Smooth muscle cell of the brain vasculature (primary cell): ENCODE measurements around the gene EML1.

ENCODE experiments used
- DNase-seq: peaks from one replicate; pipeline ENCODE4 v3.0.0-alpha.2; 2012; ENCODE audit warnings: low read depth, low spot score

The EML1 gene

DNA sequence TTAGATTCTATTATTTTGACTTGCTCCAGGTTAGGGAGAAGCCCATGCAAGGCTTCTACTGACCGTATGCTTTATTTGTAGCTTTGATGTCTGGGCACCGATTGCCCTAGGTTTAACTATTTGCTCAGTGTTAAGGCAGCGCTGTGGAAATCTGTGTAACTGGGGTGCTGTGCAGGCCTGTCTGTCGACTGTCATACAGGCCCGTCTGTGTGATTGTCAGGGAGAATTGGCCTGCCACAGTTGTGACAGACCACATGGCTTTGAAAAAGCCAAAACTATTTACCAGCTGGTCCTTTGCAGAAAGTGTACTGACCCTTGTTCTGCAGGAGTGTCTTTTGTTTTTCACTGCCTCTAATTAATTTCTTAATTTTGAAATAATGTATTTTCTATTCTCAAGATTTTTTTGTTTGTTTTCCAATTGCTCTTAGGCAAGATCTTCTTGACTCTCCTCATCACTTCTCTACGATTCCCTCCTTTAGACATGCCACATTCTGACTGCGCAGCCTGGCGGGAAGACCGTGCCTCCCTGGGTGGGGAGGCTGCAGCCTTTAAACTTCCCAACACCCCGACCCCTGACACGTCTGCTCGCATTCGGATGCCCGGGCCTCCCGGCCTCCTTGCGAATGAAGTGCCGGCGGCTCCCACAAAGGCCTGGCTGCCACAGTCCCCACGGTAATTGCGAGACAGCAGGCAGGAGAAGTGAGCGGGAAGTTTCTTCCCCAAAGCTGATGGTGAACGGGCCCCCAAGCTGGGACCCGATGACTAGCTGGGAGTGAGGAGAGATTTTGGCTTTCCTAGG lies 173.0 kb downstream of the EML1 start:
- no peak for DNase-seq

DNA sequence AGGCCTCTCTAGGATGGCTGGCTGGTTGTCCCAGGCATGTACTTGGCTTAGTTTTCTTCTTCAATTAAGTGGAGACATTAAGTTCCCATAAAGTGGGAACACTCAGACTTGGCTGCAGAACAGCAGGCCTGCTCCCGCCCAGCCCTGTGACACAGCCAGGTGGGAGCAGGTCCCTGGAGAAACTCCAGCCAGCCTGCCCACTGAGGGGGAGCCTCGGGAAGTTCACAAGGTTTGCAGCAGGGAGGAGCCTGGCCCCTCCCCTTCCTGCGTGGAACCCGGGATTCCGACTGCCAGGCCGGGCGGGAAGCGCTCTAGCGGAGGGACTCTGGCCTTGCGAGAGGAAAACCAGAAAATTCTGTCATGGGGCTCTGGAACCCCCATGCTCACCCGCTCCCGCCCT lies 173.7 kb downstream of the EML1 start:
- DNase-seq, result no peak

DNA sequence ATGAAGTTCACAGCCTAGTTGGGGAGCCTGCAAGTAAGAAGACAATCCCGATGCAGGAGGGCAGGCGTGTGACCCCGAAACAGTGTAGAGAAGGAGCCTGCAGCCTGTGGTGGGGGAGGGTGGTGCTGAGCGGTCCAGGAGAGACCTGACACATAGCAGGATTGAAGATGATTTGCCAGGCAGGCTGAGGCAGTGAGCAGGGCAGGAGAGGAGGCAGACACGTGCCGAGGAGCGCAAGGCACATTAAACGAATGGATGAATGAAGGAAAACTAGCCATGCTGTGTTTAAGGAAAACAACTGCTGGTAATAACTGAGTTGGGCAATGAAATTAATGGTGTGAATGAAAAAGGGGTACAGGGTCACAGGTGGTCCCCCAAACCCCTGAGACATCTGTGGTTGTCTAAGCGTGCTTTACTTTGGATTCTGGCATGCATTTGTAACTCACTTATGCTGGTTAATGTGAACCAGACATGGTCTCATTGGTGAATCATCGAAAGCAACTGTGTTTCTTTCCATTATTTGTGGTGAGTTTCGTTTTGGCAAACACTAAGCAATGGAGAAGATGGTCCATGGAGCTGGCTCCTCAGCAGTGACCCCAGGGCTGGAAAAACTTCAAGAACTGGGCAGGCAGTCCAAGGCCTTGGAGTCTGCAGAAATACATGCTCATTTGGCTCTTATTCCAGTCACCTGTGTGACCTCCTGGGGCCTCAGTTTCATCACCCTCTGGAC lies 175.1 kb downstream of the EML1 start:
- DNase-seq, result peak; percentile 29

DNA sequence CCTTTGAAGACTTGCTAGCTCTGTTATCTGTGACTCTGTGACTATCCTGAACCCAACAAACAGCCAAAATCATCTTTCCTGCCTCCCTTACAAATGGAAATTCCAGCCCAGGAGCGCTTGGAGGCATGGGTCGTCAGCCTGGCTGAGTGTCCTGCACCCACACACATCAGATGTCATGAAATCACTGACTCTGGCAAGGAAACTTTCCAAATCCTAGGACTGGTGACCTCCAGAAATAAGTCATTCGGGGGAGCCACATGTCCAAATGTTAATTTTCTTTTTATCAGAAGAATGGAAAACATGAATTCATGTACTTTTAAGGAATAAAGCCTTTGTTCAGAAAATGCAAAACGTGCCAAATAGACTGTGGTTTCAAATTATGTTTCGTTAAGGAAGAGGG lies 175.7 kb downstream of the EML1 start:
- DNase-seq, result no peak

DNA sequence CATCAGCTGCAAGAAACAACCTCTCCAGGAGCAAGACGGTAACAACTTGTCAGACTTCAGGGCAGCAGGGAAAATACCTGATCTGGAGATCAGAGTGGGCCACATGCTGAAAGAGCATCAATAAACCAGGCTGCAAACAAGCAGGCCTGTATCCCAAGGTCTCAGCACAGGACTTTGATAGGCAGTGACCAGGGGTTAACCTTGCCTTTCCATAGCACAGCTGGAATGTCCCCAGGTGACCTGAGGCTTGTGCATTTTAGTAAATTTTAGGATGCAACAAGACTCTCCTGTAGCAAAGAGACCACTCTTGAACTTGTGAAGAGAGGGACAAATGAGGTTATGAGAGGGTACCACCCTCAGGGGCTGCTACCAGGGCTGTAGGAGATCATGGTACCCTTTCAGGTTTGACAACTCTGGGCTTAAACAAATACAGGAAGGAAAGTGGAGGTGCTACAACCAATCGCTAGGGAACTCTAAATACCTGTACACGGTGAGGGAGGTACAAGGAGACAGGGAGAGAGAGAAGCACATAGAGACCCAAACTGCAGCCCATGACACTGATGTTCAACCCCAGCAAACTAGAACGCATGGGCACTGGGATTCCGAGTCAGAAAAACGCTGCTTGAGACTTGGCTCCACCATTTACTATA lies 176.6 kb downstream of the EML1 start:
- no peak for DNase-seq

DNA sequence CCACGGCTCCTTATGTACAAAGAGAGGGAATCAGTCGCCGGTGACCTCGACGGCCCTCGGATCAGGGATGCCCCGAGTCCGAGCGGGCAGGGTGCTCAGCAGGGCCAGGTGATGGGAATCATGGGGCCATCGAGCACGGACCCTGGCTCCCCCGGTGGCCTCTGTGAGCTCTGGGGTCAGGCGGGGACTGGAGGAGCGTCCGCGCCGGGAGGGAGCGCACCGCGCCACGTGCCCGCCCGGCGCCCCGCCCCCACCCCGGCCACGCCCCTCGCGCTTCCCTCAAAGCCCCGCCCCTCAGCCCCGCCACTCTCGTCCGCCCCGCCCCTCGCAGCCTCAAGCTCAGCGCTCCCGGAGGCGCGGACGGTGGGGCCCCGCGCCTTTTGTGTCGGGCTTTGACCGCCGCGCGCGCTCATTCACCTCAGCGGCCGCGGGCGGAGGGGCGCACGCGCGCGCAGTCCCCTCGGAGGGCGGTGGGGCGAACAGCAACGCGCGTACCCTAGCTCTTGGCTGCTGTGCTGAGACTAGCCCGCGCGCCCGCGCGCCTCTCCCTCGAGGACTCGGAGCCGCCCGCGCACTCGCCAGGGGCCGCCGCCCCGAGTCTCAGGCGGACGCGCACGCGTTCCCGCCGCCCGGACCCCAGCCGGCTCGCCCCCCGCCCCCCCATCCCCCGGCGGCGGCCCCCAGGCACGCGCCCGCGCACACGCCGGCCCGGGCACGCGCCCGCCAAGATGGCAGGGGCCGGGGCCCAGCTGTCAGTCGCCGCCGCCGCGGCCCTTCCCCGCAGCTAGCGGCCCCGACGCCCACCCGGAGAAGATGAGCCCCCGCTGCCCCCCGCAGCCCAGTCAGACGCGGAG lies 178.1 kb downstream of the EML1 start:
- peak; percentile 39 for DNase-seq

DNA sequence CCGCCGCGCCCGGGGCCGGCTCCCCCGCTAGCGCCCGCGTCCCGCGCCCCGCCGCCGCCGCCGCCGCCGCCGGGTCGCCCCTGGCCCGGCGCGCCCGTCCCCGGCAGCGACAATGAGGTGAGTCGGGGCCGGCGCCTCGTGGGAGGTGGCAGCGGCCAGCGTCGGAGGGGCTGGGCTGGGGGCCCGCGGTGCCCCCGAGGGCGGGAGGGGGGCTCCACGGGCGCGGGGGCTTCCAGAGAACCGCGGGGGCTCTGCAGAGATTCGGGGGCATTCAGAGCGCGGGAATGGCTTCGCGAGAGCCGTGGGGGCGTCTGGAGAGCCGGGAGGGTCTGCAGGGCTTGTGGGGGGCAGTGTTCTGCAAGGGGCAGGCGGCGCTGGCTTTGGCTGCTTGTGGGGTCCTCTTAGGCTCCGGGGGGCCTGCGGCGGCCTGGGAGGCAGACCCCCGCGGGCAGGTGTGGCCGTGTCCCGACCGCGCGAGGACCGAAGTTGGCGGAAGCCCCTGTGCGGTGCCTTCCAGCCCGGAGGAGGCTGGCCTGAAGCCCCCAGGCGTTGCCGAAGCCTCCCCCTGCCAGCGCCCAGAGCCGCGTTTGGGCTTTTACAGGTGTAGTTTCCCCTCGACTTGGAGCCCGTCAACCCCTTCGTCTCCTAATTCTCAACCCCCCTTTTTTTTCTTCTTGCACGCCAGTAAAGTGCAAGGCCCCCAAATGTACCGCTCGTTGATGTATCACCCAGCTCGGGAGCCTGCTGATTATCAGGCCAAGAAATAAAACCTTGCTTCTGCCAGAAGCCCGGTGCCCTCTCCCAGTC lies 178.9 kb downstream of the EML1 start:
- DNase-seq, result no peak

DNA sequence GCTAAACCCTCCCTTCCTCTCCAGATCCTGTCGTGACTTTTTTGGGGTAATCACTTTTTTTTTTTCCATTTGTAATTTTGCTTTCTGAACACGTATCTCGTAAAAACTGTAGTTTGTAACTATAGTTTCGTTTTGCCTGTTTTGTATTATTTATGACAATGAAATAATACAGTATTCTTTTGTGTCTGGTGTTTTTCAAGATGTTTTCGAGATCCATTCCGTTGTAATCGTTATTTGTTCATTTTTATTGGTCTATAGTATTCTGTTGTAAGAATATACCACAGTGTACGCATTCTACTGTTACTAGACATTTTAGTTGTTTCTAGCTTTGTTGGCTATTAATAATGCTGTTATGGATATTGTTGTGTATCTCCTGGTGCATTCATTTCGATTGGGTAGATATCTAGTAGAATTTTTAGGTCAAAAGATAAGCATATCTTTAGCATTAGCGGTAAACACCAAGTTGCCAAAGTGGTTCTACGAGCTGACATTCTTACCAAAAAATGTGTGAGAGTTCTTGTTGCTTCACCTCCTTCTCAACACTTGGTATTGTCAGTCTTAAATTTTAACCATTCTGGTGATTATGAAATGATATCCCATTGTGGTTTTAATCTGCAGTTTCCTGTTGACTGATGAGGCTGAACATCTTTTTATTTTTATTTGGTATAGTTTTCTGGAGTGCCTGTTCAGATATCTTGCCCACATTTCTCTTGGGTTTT lies 179.7 kb downstream of the EML1 start:
- no peak for DNase-seq

DNA sequence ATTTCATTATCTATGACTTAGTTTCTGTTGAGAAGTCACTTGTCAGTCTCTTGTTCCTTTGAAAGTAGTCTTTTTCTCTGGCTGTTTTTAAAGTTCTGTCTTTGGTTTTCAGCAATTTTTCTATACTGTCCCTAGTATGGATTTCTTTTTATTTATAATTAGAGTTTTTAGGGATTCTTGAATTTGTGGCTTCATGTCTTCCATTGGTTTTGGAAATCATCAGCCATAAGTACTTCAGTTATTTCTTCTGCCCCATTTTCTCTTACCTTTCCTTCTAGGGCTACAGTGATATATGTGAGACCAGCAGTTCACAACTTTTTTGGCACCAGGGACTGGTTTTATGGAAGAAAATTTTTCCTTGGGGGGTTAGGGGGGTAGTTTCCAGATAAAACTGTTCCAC lies 182.0 kb downstream of the EML1 start:
- DNase-seq, result no peak

DNA sequence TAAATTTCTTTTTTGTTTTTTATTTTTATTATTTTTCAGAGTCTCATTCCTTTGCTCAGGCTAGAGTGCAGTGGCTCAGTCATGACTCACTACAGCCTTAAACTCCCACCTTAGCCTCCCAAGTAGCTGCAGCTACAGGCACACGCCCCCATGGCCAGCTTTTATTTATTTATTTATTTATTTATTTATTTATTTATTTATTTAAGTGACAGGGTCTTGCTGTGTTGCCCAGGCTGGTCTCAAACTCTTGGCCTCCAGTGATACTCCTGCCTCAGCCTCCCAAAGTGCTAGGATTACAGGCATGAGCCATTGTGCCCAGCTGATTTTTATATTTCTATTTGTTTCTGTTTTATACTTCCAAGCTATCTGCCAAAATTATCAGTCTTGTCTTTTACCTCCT lies 182.8 kb downstream of the EML1 start:
- no peak for DNase-seq

DNA sequence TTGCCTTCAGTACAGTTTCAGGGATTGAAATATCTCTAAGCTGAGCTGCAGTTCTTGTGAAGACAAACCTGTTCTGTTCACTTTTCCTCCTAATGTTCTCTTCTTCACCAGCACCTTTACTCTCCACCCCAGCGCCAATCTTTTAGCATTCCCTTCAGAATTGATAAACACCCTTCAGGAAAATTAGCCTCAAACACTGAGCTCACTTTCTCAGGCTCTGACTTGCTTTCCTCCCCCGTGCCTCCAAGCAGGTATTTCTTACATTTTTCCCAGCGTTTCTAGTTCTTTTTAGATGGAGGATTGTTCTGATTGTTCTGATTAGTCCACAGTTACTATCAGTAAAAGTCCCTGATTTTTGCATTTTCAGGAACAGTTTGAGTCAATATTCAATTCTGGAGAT lies 183.5 kb downstream of the EML1 start:
- no peak for DNase-seq

DNA sequence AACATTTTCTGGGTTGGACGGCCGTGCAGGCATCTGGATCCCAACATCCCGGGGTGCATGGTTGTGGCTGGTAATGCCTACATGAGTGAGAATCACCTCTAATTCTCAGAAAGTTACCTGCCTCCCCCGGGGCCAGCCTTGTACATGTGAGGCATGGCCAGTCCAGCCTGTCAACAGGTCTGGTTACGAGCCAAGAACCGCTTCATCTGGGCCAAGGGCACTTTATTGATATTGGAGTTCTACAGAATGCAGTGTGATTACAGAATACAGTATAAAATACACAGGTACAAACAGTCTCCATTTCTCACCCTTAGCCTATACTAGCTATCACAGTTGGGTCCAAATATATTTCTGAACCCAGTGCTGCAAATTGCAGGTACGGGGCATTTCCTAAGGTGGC lies 187.1 kb downstream of the EML1 start:
- no peak for DNase-seq

DNA sequence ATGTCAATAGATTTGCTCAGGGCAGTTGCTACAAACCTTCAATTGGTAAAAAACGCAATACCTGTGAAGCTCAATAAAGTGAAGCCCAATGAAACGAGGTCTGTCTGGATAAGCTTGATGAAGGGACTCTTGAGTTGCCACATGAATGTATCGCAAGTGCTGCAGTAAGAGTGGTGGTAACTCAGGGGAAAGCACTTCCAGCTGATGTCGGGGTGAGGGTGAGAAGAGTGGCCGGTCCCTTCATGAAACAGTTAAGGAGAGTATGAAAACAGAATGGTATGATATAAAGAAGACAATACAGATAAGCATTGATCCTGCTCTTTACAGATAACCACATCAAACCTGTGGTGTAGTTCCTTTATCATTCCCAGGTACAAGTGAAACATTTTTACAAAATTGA lies 188.6 kb downstream of the EML1 start:
- DNase-seq, result no peak

DNA sequence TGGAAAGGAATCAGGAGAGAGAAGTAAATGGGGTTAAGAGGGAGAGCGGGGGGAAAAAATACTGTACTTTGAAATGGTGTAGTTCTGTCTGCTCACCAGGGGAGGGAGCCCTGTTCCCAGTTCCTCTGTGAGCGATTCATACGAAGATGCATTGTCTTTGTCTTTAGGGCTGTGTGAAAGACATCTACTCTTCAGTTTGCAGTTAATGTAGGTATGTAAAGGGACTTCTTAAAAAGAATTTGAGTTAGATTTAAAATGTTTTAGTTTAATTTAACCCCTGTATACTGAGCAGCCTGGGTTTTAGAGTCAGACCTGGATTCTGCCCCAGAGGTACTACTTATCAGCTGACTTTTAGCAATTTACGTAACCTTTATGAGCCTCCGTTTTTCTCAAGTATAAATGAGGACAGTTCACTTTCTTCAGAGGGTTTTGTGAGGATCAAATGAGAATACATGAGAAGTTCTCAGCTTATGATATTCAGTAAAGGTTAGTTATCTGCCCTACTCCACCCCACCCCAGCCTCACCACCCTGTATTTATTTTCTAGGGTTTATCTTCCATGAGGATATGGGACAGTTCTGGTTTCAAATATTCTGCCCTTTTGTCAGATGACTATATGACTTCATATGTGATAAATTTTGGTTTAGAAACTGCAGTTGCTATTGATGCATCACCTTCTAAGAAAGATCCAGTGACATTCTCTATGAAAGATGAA lies 189.5 kb downstream of the EML1 start:
- peak; percentile 41 for DNase-seq

DNA sequence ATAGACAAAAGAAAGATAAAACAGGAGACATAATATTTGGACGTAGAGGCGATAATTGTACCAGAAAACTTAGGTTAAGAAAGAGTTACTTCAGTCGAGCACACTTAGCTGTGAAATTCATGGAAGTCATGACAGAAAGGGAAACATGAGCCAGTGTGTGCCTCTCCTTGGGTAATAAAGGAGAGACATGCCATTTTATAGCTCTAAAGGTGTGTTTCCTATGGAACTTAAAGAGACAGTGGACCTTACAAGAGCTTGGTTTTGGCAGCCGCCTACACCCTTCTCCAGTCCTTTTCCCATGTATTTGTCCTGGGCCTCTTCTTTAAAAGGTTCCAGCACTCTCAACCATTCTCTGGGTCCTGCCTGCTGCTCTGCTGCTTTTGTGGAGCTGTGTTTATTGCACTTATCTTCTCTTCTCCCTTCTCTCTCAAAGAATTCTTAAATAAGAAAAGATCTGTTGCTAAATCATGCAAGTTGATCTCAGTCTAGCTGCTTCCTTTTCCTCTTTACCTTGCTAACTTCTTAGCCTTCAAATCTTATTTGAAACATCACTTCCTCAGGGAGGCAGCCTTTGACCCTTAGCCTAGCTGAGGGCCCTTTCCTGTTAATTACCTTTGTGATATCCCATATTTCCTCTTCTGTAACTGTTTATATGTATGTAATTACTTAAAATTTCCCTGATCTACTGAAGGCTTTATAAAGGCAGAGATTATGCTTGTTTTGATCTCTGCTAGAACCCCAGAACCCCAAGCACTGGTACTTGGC lies 190.2 kb downstream of the EML1 start:
- DNase-seq, result no peak

DNA sequence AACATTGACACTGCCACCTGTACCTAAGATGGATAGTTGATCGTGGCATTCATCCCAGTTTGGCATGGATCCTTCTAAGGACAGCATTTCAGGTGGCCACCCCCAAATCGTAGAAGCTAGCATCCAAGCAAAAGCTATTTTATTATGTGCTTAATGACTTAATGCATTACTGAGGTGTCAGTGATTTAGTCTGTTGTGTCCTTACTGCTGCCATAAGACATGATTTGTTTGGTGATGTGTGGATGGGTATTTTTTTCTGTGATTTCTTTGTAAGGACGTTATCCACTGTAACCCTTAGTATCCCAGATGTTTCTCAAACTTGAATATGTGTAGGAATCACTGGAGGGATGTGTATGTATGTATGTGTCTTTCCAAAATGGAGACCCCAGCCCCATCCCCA lies 190.8 kb downstream of the EML1 start:
- no peak for DNase-seq

DNA sequence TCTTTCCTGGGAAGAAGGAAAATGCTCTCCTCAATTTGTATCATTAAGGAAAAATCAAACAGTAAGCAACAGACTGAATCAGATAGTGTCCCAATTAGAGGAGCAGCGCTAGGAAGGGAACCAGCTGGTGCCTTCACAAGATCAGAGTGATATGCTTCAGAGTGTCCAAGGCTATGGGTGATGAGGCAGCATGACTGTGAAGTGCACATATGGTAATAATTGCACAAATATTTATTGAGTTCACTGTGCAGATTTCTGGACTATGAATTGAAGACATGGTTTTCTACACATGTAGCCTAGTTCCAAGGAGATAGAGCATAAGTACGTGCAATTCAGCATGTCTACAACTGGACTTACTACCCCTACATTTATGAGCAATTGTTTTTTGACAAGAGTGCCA lies 193.2 kb downstream of the EML1 start:
- no peak for DNase-seq

DNA sequence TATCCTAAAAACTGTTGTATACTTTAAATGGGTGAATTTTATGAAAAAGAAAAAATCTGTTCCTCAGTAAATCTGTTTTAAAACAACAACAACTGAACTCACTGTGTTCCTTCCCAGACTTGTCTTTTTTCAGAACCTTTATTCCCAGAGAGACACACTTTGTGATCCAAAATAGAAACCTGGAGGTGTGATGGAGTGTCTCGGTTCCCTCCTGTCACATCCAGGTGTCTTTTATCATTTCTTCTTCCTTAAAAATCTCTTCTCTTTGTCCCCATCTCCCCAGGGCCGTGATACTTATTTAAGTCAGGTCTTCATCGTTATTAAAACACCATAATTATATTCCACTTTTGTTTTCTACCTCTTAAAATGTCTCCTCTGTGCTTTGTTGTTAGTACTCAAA lies 195.8 kb downstream of the EML1 start:
- no peak for DNase-seq
